HCT116 (cell line): ENCODE results near the gene TAS2R14.

ENCODE experiments used
- ATF3 ChIP-seq: IDR thresholded peaks from 2 replicates; pipeline ENCODE4 v1.6.1; 2012
- CEBPB ChIP-seq: IDR thresholded peaks from 2 replicates; pipeline ENCODE4 v1.6.1; 2012; ENCODE audit warnings: low read depth
- CTCF ChIP-seq, 3 experiments: fragments of 200-600 bp in 1 of 3; sonication (generic) in 1 of 3; IDR thresholded peaks in 2 of 3; conservative IDR thresholded peaks in 1 of 3; 2 replicates each; pipeline ENCODE4 v1.5.1; 2012 to 2017; ENCODE audit warnings: low read depth in 2 of 3, low read length in 2 of 3, antibody characterized with exemption in 1 of 3, borderline replicate concordance in 1 of 3, control low read depth in 1 of 3, mild to moderate bottlenecking in 1 of 3, mixed read lengths in 1 of 3, mixed run types in 1 of 3, moderate library complexity in 1 of 3; ENCODE audit not compliant: insufficient read depth in 1 of 3
- ELF1 ChIP-seq: IDR thresholded peaks from 2 replicates; pipeline ENCODE4 v1.6.1; 2012; ENCODE audit warnings: low read depth, borderline replicate concordance
- EZH2phosphoT487 ChIP-seq: fragments of 200-600 bp; IDR thresholded peaks from 2 replicates; pipeline ENCODE4 v1.6.1; 2018; ENCODE audit warnings: antibody characterized with exemption, borderline replicate concordance
- MAX ChIP-seq: IDR thresholded peaks from 2 replicates; pipeline ENCODE4 v1.6.1; 2012
- POLR2A ChIP-seq: IDR thresholded peaks from 2 replicates; pipeline ENCODE4 v1.7.0; 2011; ENCODE audit warnings: borderline replicate concordance; ENCODE audit not compliant: insufficient read depth, insufficient read length; ENCODE audit errors: extremely low read depth
- REST ChIP-seq: IDR thresholded peaks from 2 replicates; pipeline ENCODE4 v1.6.1; 2012; ENCODE audit warnings: low read depth
- YY1 ChIP-seq: IDR thresholded peaks from 2 replicates; pipeline ENCODE4 v1.6.1; 2011; ENCODE audit warnings: low read length, low read depth, moderate library complexity, mild to moderate bottlenecking; ENCODE audit not compliant: insufficient replicate concordance; ENCODE audit errors: extremely low read depth
- ZBTB33 ChIP-seq: IDR thresholded peaks from 2 replicates; pipeline ENCODE4 v1.6.1; 2011; ENCODE audit warnings: mild to moderate bottlenecking, low read length, moderate library complexity; ENCODE audit not compliant: insufficient replicate concordance; ENCODE audit errors: extremely low read depth
- ZNF274 ChIP-seq: fragments of 200-500 bp; sonication (Bioruptor generic); IDR thresholded peaks from 2 replicates; pipeline ENCODE4 v1.6.1; 2014; ENCODE audit warnings: mild to moderate bottlenecking, low read depth, low read length, inconsistent platforms

GRCh38 chr12:10940389-10940788, 1.3 kb upstream of the TAS2R14 start:
- TF ChIP-seq POLR2A (no peak), ZBTB33 (no peak), CTCF (IDR thresholded peaks at IDR 0.05 in 2 of 3, conservative IDR thresholded peaks at IDR 0.05 in 1 of 3; ENCODE audit: borderline replicate concordance in 1 of 3, insufficient read depth in 1 of 3, low read depth in 2 of 3, low read length in 2 of 3) (no peak), EZH2phosphoT487 (no peak), ZNF274 (no peak), YY1 (no peak), ATF3 (no peak), REST (no peak), MAX (no peak), CEBPB (no peak), ELF1 (no peak)
